ENCODE results near the gene PFN2.

PFN2 gene

GRCh38 chr3:149970716-149971402 is at the start of gene PFN2:
PFN2 (minus strand) TSS chr3:149970895; CDS start chr3:149970856, 39 bp downstream.
- TF ChIP-seq GATA2 (IDR thresholded peaks at IDR 0.05; ENCODE audit: low read depth, low read length): no peak; the same call in 1 of the 2 replicates
- TF ChIP-seq GATA3 (IDR thresholded peaks at IDR 0.05; ENCODE audit: low read depth, low read length): no peak

DNA sequence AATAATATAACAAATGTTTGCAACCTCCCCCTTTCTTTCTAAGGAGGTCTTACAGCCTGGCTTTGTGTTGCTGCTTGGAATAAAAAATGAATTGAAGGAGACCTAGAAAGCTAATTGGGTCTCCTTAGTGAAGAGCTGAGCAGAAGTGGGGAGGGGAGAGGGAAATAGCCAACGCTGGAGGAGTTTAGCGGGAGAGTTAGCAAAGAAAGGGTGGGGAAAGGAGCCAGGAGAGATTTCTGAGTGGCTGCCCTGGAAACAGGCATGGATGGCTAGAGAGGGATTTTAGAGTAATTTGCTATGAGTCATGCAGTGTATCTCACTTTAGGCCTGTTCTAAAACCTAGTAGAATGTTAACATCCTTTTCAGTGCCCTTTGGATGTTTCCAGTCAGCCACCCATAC is 45.2 kb upstream of the PFN2 start:
- TF ChIP-seq GATA3 (IDR thresholded peaks at IDR 0.05; ENCODE audit: low read depth, low read length) (no peak), GATA2 (IDR thresholded peaks at IDR 0.05; ENCODE audit: low read depth, low read length) (no peak)

GRCh38 chr3:150014782-150015181 is 44.1 kb upstream of the PFN2 start:
- no peak for TF ChIP-seq GATA3 (IDR thresholded peaks at IDR 0.05; ENCODE audit: low read depth, low read length)
- no peak for TF ChIP-seq GATA2 (IDR thresholded peaks at IDR 0.05; ENCODE audit: low read depth, low read length)

DNA sequence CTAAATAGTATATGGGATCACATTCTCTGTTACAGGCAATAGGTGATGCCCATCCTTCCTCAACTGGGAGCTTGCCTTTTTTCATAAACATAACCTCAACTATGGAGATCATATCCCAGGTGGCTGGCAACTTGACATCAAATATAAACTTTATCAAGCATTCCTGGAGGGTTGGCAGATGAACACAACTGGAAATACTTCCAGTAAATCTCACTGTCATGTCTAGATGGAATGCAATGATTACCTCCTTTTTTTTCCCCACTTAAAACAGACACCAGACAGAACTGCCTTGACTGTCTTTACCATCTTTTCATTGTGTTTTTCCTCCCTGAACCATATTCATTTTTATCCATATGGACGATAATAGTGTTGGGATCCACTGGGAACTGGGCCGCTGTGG is 43.1 kb upstream of the PFN2 start:
- TF ChIP-seq GATA3 (IDR thresholded peaks at IDR 0.05; ENCODE audit: low read depth, low read length) (no peak), GATA2 (IDR thresholded peaks at IDR 0.05; ENCODE audit: low read depth, low read length) (no peak)

- TF ChIP-seq GATA2 (IDR thresholded peaks at IDR 0.05; ENCODE audit: low read depth, low read length) (no peak), GATA3 (IDR thresholded peaks at IDR 0.05; ENCODE audit: low read depth, low read length) (no peak)
Observed at GRCh38 chr3:150006794-150007193, 36.1 kb upstream of the PFN2 start.

GRCh38 chr3:150005243-150006112 is 34.8 kb upstream of the PFN2 start:
- TF ChIP-seq GATA3 (IDR thresholded peaks at IDR 0.05; ENCODE audit: low read depth, low read length) (no peak), GATA2 (IDR thresholded peaks at IDR 0.05; ENCODE audit: low read depth, low read length) (no peak)

- TF ChIP-seq GATA3 (IDR thresholded peaks at IDR 0.05; ENCODE audit: low read depth, low read length): no peak
- no peak for TF ChIP-seq GATA2 (IDR thresholded peaks at IDR 0.05; ENCODE audit: low read depth, low read length)
Observed at GRCh38 chr3:150000641-150001040, 29.9 kb upstream of the PFN2 start.

- TF ChIP-seq GATA3 (IDR thresholded peaks at IDR 0.05; ENCODE audit: low read depth, low read length) (no peak), GATA2 (IDR thresholded peaks at IDR 0.05; ENCODE audit: low read depth, low read length) (no peak)
Observed at GRCh38 chr3:149999421-149999820, 28.7 kb upstream of the PFN2 start.

DNA sequence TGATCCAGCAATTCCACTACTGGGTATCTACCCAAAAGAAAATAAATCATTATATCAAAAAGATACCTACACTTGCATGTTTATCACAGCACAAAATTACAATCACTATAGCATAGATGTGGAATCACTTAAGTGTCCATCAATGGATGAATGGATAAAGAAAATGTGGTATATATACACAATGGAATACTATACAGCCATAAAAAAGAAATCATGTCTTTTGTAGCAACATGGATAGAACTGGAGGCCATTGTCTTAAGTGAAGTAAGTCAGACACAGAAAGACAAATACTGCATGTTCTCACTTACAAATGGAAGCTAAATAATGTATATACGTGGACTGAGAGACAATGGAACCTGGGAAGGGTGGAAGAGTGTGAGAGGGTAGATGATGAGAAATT is 28.3 kb upstream of the PFN2 start:
- no peak for TF ChIP-seq GATA3 (IDR thresholded peaks at IDR 0.05; ENCODE audit: low read depth, low read length)
- no peak for TF ChIP-seq GATA2 (IDR thresholded peaks at IDR 0.05; ENCODE audit: low read depth, low read length)

- no peak for TF ChIP-seq GATA2 (IDR thresholded peaks at IDR 0.05; ENCODE audit: low read depth, low read length)
- TF ChIP-seq GATA3 (IDR thresholded peaks at IDR 0.05; ENCODE audit: low read depth, low read length): no peak
Observed at GRCh38 chr3:149992416-149993058, 21.8 kb upstream of the PFN2 start.

DNA sequence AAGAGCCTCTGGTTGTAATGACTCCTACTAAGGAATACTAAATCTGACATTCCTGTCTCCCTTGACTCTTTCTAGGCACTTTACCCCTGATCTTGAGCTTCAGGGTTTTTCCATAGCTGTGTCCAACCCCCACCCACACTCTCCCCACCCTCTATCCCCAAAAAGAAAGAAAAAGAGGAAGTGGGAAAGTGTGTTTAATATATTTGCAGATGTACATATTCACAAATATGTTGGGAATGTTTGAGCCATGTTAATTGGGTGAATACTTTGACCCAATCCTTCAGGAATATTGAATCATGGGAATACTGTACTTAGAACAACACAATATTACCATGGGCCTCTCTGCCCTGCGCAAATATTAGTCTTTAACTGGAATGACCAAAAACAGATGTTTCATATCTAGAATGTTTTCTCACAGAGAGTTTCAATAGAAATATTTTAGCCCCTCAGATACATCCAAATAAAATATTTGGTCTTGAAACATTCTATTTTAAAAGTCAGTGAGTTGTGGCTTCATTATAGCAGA is 19.8 kb upstream of the PFN2 start:
- TF ChIP-seq GATA3 (IDR thresholded peaks at IDR 0.05; ENCODE audit: low read depth, low read length): no peak
- no peak for TF ChIP-seq GATA2 (IDR thresholded peaks at IDR 0.05; ENCODE audit: low read depth, low read length)

DNA sequence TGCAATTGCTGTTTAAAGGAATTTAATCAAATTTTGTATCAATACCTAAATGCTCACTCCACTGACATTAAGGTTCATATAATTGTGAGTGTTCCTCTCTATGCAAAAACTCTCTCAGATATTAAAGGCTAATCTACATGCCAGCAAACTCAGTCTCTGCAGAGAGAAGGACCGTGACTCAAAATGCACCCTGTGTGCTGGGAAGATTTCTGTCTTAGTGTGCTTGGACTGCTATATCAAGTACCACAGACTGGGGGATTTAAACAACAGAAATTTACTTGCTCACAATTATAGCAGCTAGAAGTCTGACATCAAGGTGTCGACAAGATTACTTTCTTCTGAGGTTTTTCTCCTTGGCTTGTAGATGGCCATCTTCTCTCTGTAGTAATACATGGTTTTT is 18.6 kb upstream of the PFN2 start:
- no peak for TF ChIP-seq GATA3 (IDR thresholded peaks at IDR 0.05; ENCODE audit: low read depth, low read length)
- no peak for TF ChIP-seq GATA2 (IDR thresholded peaks at IDR 0.05; ENCODE audit: low read depth, low read length)

GRCh38 chr3:149983628-149984027 is 12.9 kb upstream of the PFN2 start:
- TF ChIP-seq GATA3 (IDR thresholded peaks at IDR 0.05; ENCODE audit: low read depth, low read length) (no peak), GATA2 (IDR thresholded peaks at IDR 0.05; ENCODE audit: low read depth, low read length) (no peak)

GRCh38 chr3:149977386-149977785 is 6.7 kb upstream of the PFN2 start:
- no peak for TF ChIP-seq GATA3 (IDR thresholded peaks at IDR 0.05; ENCODE audit: low read depth, low read length)
- TF ChIP-seq GATA2 (IDR thresholded peaks at IDR 0.05; ENCODE audit: low read depth, low read length): no peak

All from SH-SY5Y (cell line).